GM12801 (cell line): ENCODE data around the gene BTBD2.

ENCODE experiments used
- CTCF ChIP-seq: IDR thresholded peaks from one replicate; pipeline ENCODE4 v1.5.1; 2011; ENCODE audit warnings: control low read depth; ENCODE audit not compliant: insufficient read length; ENCODE audit errors: extremely low read depth

BTBD2 gene

GRCh38 chr19:1936430-1936829 is 79.1 kb downstream of the BTBD2 start:
- no peak for TF ChIP-seq CTCF

- TF ChIP-seq CTCF: no peak
Observed at GRCh38 chr19:1935484-1936208, 79.9 kb downstream of the BTBD2 start.
